ENCODE data around the gene FYN.

Gene FYN

GRCh38 chr6:111829581-111829980 lies 43.7 kb downstream of the FYN start:
- DNase-seq = no peak

GRCh38 chr6:111828809-111829208 lies 44.4 kb downstream of the FYN start:
- no peak for DNase-seq

- no peak for DNase-seq
Observed at GRCh38 chr6:111825439-111826086, 47.7 kb downstream of the FYN start.

- no peak for DNase-seq
Observed at GRCh38 chr6:111824608-111825337, 48.5 kb downstream of the FYN start.

GRCh38 chr6:111823831-111824607 lies 49.2 kb downstream of the FYN start:
- DNase-seq = no peak

GRCh38 chr6:111823012-111823411 lies 50.2 kb downstream of the FYN start:
- DNase-seq = no peak

- DNase-seq = no peak
Observed at GRCh38 chr6:111819458-111819857, 53.8 kb downstream of the FYN start.

GRCh38 chr6:111818539-111819226 lies 54.6 kb downstream of the FYN start:
- no peak for DNase-seq

- DNase-seq = no peak
Observed at GRCh38 chr6:111817451-111818120, 55.7 kb downstream of the FYN start.

- DNase-seq = no peak
Observed at GRCh38 chr6:111813677-111814310, 59.5 kb downstream of the FYN start.

GRCh38 chr6:111813237-111813636 lies 60.0 kb downstream of the FYN start:
- DNase-seq = no peak

GRCh38 chr6:111812060-111813038 lies 60.9 kb downstream of the FYN start:
- no peak for DNase-seq

GRCh38 chr6:111810294-111811131 lies 62.7 kb downstream of the FYN start:
- peak; percentile 49 for DNase-seq

GRCh38 chr6:111809766-111810165 lies 63.5 kb downstream of the FYN start:
- no peak for DNase-seq

- DNase-seq = no peak
Observed at GRCh38 chr6:111809264-111809663, 64.0 kb downstream of the FYN start.

GRCh38 chr6:111808493-111808892 lies 64.8 kb downstream of the FYN start:
- DNase-seq = no peak

GRCh38 chr6:111806561-111807497 lies 66.4 kb downstream of the FYN start:
- DNase-seq = no peak

GRCh38 chr6:111806165-111806547 lies 67.1 kb downstream of the FYN start:
- no peak for DNase-seq

All from activated naive CD4-positive, alpha-beta T cell treated with Interleukin-2 at 50 U/mL for 16 hours (primary cell).